Ascending aorta (tissue), 2 donors: ENCODE data around the gene LDLR. TPM values are rescaled to one million over a fixed set of nuclear protein-coding genes. Genes with fewer than 3 reads are reported as not detected.
A peak's percentile ranks its signal among the peaks of the same experiment; 100 is the strongest.
"Not testable (repeated sequence)": the region's sequence is repeated elsewhere in the genome, so short reads cannot be mapped to it uniquely, and the experiment has no call there.

Source experiments
- DNase-seq, 2 donors: peaks; one replicate each; pipeline ENCODE4 v3.0.0-alpha.2; 2019; ENCODE audit warnings: low spot score in 2 of 2
- H3K27ac ChIP-seq, 2 donors: fragments of 200-600 bp; sonication (generic); one replicate each; pipeline ENCODE4 v1.5.1; 2016 to 2017; ENCODE audit warnings: mild to moderate bottlenecking in 1 of 2
- H3K27me3 ChIP-seq: fragments of 200-600 bp; sonication (generic); one replicate; pipeline ENCODE4 v1.5.1; 2017
- H3K36me3 ChIP-seq, 2 donors: fragments of 200-600 bp; sonication (generic); one replicate each; pipeline ENCODE4 v1.5.1; 2016
- H3K4me1 ChIP-seq, 2 donors: fragments of 200-600 bp; sonication (generic); one replicate each; pipeline ENCODE4 v1.5.1; 2016 to 2017; ENCODE audit warnings: mild to moderate bottlenecking in 1 of 2
- H3K4me3 ChIP-seq, 2 donors: fragments of 200-600 bp; sonication (generic); one replicate each; pipeline ENCODE4 v1.5.1; 2016 to 2017; ENCODE audit warnings: mild to moderate bottlenecking in 1 of 2
- H3K9me3 ChIP-seq, 2 donors: fragments of 200-600 bp; sonication (generic); one replicate each; pipeline ENCODE4 v1.5.1; 2016
- CTCF ChIP-seq, 3 experiments: fragments of 200-600 bp in 2 of 3; fragments of 450-650 bp in 1 of 3; sonication (generic) in 2 of 3; IDR thresholded peaks; one replicate each; pipeline ENCODE4 v1.5.1; 2016 to 2019; ENCODE audit warnings: antibody characterized with exemption in 3 of 3, mild to moderate bottlenecking in 1 of 3, moderate library complexity in 1 of 3
- intact Hi-C: fragments of 100-400 bp; cut with DNase I; formaldehyde crosslinking; loops from one replicate; pipeline ENCODE4 v1.15.1; 2023
- total RNA-seq: library from RNA; depleted of rRNA; stranded (reverse); fragments of >200 nt; gene quantifications from one replicate; pipeline ENCODE4 v1.1.0, GENCODE V29; 2016

LDLR gene
- total RNA-seq, 1 donor from 2014 or later: 37.4 TPM

DNA sequence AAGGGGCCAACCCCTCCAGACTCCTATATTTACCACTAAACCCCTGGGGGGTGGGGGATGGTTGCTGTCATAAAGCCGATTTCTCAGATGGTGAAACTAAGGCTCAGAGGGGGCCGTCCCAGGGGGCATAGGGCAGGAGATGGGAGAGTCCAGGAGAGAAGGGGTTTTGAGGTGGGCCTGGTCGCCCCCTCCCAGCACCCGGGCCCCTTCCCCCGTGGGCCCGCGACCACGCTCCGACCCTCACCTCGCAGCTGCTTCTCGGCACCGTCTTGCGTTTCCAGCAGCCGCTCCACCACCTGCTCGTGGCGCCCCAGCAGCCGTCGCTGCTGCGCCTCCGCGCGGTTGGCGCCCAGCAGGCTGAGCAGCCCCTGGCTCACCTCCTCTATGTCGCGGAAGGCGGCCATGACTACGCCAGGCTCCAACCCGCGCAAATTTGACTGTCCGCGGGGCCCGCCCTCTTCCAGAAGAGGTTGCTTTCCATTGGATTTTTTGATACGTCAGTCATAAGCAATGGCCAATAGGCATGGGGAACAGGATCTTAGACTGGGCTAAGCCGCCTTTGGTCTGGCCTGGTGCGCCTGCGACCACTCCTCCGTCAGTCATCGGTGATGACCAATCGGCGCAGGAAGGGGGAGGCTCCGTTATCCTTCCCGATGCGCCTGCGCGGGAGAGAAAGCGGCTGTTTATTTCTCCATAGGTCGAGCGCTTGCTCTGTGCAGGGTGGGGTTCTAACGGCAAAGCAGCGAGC, 66.3 kb downstream of the LDLR start, which contains the start of gene SPC24:
SPC24 (minus strand) TSS at position 410 of the 748 bp plus-strand sequence; CDS start at position 404, 6 bp downstream.
- Histone ChIP-seq H3K27ac (peak within 1 kb of the TSS; percentile 80 to 82), H3K27me3 (no peaks in the 10 kb centered on the region), H3K36me3 (no peaks in the 10 kb centered on the region), H3K4me3 (peak within 1 kb of the TSS; percentile 47 to 68), H3K9me3 (no peaks in the 10 kb centered on the region), H3K4me1 (peaks cover 11 to 51% of the 10 kb centered on the region in 2 donors)
- peak; percentile 83 to 97 for DNase-seq
- intact Hi-C loops: no loop called here
- TF ChIP-seq CTCF (IDR thresholded peaks at IDR 0.05): no peak

GRCh38 chr19:11159598-11160439, 70.6 kb downstream of the LDLR start:
- peak overlapping the region; percentile 80 to 82 for H3K27ac ChIP-seq
- no peak for TF ChIP-seq CTCF (IDR thresholded peaks at IDR 0.05)
- H3K4me3 ChIP-seq: no peak overlapping the region
- no peaks in the 10 kb centered on the region for H3K9me3 ChIP-seq
- intact Hi-C loops: no loop called here
- H3K27me3 ChIP-seq: no peaks in the 10 kb centered on the region
- H3K36me3 ChIP-seq: no peaks in the 10 kb centered on the region
- peak in 1 of 2 donors; percentile 74 for DNase-seq
- peaks cover 10 to 43% of the 10 kb centered on the region in 2 donors for H3K4me1 ChIP-seq

DNA sequence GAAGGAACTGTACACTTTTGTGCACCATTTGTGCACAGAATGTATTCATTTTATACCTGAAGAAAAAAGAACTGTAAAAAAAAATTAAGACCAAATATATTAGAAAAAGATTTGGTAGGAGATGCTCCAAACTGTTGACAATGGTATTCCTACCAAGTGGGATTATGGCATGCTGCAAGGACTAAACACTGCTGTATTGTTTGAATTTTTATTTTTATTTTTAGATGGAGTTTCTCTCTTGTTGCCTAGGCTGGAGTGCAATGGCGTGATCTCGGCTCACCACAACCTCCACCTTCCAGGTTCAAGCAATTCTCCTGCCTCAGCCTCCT, 71.1 kb downstream of the LDLR start:
- H3K9me3 ChIP-seq, H3K27me3 ChIP-seq, DNase-seq, intact Hi-C loops, H3K36me3 ChIP-seq, H3K4me3 ChIP-seq: not testable (repeated sequence)
- Histone ChIP-seq H3K27ac (peak overlapping the region; percentile 80 to 82), H3K4me1 (peaks cover 12 to 45% of the 10 kb centered on the region in 2 donors)

- peak overlapping the region in 1 of 2 donors; percentile 52 for H3K4me3 ChIP-seq
- peak overlapping the region; percentile 94 for H3K27ac ChIP-seq
- H3K4me1 ChIP-seq: peaks cover 30 to 62% of the 10 kb centered on the region in 2 donors
- H3K27me3 ChIP-seq: no peaks in the 10 kb centered on the region
- H3K9me3 ChIP-seq: no peaks in the 10 kb centered on the region
- no peak for DNase-seq
- H3K36me3 ChIP-seq: peaks cover 12 to 32% of the 10 kb centered on the region in 2 donors
- intact Hi-C loops: loop anchor here (2.0 kb wide), 2 partner anchors 21 to 33 kb away; partner anchors contain the start of gene KANK2
- TF ChIP-seq CTCF (IDR thresholded peaks at IDR 0.05): no peak
Observed at GRCh38 chr19:11164296-11164695, 75.0 kb downstream of the LDLR start.

- peak; percentile 52 to 97 for DNase-seq
- peaks cover 30 to 62% of the 10 kb centered on the region in 2 donors for H3K4me1 ChIP-seq
- intact Hi-C loops: loop anchor here (2.0 kb wide), 2 partner anchors 22 to 32 kb away; partner anchors contain the start of gene KANK2
- no peaks in the 10 kb centered on the region for H3K27me3 ChIP-seq
- H3K27ac ChIP-seq: peak overlapping the region; percentile 94
- H3K4me3 ChIP-seq: peak overlapping the region in 1 of 2 donors; percentile 52
- H3K36me3 ChIP-seq: peaks cover 18 to 39% of the 10 kb centered on the region in 2 donors
- peak in 1 of 3 experiments; percentile 16 for TF ChIP-seq CTCF (IDR thresholded peaks at IDR 0.05)
- no peaks in the 10 kb centered on the region for H3K9me3 ChIP-seq
Observed at GRCh38 chr19:11164879-11165406, 75.7 kb downstream of the LDLR start.
